HG03135 (cell line): Measurements from ENCODE around the gene KATNB1.

ENCODE experiments used
- ATAC-seq: cut with Tn5 transposase; IDR thresholded peaks from one replicate; pipeline ENCODE4 v1.9.1; 2021; ENCODE audit warnings: mild to moderate bottlenecking, moderate library complexity; ENCODE audit not compliant: unreplicated experiment

The KATNB1 gene

DNA sequence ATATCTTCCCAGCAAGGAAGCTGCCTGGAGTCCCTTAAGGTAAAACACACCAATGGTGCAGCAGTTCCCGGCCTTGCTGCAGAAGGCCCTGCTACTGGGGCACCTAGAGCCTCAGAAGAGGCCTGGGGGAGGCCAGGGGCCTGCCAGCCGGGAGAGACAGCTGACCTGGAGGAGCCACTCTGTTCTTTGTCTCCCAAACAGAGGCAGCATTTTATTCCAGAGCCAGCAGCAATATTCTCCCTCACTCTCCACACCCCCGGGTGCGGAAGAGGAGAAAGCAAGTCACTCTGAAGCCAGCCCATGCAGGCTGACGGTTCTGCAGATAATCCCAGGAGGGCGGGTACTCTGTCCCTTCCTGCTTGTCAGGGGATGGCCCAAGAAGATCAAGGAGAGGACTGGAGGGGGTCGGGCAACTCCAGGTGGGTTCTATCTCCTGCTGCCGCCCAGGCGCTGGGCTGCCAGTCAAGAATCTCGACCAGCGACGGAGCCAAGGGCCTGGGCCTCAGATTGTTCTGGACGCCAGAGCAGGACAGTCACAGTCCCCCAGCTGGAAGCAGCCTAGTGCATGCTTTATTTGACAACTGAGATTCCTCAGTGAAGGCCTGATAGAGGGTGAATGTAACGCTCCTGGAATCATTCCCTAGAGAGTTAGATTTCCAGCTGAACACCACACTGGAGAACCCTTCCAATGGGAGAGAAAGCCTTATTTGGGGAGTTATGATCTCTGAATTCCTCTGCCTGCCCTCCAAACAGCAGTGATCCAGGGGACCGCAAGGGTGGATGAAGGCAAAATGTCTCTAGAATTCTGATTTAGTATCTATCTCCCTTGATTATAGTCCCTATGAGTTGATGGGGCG, 67.8 kb downstream of the KATNB1 start:
- no peak for ATAC-seq

DNA sequence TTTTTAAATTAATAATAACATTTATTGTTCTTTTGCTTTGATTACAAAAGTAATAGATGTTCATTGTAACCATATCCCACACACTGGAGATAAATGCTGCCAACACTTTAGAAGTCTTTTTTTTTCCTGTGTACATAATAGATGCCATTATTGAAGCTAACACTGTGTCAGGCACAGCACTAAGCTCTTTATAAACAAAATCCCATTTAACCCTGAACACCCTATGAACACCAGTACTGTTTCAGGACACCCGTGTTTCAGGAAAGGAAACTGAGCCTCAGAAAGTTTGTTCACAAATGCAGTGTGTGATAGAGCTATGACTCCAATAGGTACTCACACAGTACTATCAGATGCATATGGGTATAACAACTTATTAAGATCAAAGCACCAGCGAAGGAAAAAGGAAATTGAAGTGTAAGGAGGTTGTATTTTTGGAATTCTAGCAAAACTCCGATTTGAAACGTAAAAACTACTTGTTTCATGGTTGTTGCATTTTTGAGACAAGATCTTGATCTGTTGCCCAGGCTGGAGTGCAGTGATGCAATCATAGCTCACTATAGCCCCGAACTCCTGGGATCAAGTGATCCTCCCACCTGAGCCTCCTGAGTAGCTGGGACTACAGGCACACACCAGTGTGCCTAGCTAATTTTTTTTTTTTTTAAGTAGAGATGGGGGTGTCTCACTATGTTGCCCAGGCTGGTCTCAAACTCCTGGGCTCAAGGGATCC, 68.7 kb downstream of the KATNB1 start:
- no peak for ATAC-seq

- ATAC-seq: no peak
These were observed 69.6 kb downstream of the KATNB1 start for GRCh38 chr16:57805176-57805575.
